IPS-20b (cell line): Measurements from ENCODE around the gene ZDHHC16.
"Not testable (repeated sequence)": the region's sequence is repeated elsewhere in the genome, so short reads cannot be mapped to it uniquely, and the experiment has no call there.

Experiments
- H3K27ac ChIP-seq: one replicate; pipeline ENCODE4 v1.5.1; 2013; ENCODE audit warnings: low read length
- H3K27me3 ChIP-seq: 2 replicates; pipeline ENCODE4 v1.6.1; 2013; ENCODE audit warnings: mild to moderate bottlenecking, low read length, inconsistent platforms; ENCODE audit not compliant: insufficient read depth
- H3K36me3 ChIP-seq: 2 replicates; pipeline ENCODE4 v1.6.1; 2013; ENCODE audit warnings: low read depth, mild to moderate bottlenecking, inconsistent platforms, low read length, moderate library complexity; ENCODE audit not compliant: insufficient read depth
- H3K4me1 ChIP-seq: 2 replicates; pipeline ENCODE4 v1.6.1; 2013; ENCODE audit warnings: mild to moderate bottlenecking, control low read depth, inconsistent platforms, low read length, moderate library complexity; ENCODE audit not compliant: insufficient read depth
- H3K4me3 ChIP-seq: 2 replicates; pipeline ENCODE4 v1.5.1; 2013; ENCODE audit warnings: mild to moderate bottlenecking, low read length, inconsistent platforms
- H3K9ac ChIP-seq: 2 replicates; pipeline ENCODE4 v1.6.1; 2013; ENCODE audit warnings: low read depth, mild to moderate bottlenecking, inconsistent platforms, low read length, moderate library complexity
- H3K9me3 ChIP-seq: 2 replicates; pipeline ENCODE4 v1.6.1; 2013; ENCODE audit warnings: mild to moderate bottlenecking, low read depth, low read length, inconsistent platforms; ENCODE audit not compliant: insufficient read depth

ZDHHC16 gene

GRCh38 chr10:97463363-97464132 is 17.6 kb downstream of the ZDHHC16 start:
- no peak overlapping the region for H3K4me3 ChIP-seq
- H3K9ac ChIP-seq: no peak overlapping the region
- H3K27ac ChIP-seq: no peak overlapping the region
- peaks cover 99% of the 10 kb centered on the region for H3K36me3 ChIP-seq
- no peaks in the 10 kb centered on the region for H3K4me1 ChIP-seq
- H3K27me3 ChIP-seq: no peaks in the 10 kb centered on the region
- H3K9me3 ChIP-seq: no peaks in the 10 kb centered on the region

- Histone ChIP-seq H3K4me1 (no peaks in the 10 kb centered on the region; the same call in 1 of the 2 replicates), H3K9me3 (no peaks in the 10 kb centered on the region), H3K27me3 (no peaks in the 10 kb centered on the region), H3K36me3 (peaks cover 99% of the 10 kb centered on the region), H3K4me3 (no peak overlapping the region), H3K27ac (no peak overlapping the region), H3K9ac (no peak overlapping the region)
These were observed 18.3 kb downstream of the ZDHHC16 start for GRCh38 chr10:97464226-97464625.

DNA sequence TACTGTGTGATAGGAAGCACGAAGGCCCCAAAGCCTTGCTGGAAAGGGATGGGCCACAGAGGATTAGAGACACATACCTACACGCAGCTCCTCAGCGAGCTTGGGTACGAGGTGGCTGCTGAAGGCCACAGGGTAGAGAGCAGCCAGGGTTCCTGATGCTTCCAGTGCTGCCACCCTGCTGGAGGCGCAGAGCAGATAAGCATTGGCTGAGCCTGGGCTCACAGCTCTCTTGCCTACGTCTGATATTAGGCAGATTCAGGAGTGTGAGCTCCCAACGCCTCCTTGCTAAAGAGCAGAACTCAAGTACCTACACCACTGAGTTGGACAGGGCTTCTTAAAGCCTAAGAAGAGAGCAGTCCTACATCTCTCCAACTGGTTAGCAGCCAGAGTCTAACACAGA is 20.0 kb downstream of the ZDHHC16 start:
- no peaks in the 10 kb centered on the region for H3K27me3 ChIP-seq
- no peak overlapping the region for H3K4me3 ChIP-seq
- peaks cover 99% of the 10 kb centered on the region for H3K36me3 ChIP-seq
- no peaks in the 10 kb centered on the region; the same call in 1 of the 2 replicates for H3K4me1 ChIP-seq
- H3K9me3 ChIP-seq: no peaks in the 10 kb centered on the region
- H3K27ac ChIP-seq: no peak overlapping the region
- no peak overlapping the region for H3K9ac ChIP-seq

GRCh38 chr10:97466755-97467154 is 20.8 kb downstream of the ZDHHC16 start:
- no peak overlapping the region for H3K27ac ChIP-seq
- no peak overlapping the region for H3K9ac ChIP-seq
- H3K4me1 ChIP-seq: no peaks in the 10 kb centered on the region; the same call in 1 of the 2 replicates
- H3K4me3 ChIP-seq: no peak overlapping the region
- H3K27me3 ChIP-seq: no peaks in the 10 kb centered on the region
- no peaks in the 10 kb centered on the region for H3K9me3 ChIP-seq
- H3K36me3 ChIP-seq: peaks cover 99% of the 10 kb centered on the region

DNA sequence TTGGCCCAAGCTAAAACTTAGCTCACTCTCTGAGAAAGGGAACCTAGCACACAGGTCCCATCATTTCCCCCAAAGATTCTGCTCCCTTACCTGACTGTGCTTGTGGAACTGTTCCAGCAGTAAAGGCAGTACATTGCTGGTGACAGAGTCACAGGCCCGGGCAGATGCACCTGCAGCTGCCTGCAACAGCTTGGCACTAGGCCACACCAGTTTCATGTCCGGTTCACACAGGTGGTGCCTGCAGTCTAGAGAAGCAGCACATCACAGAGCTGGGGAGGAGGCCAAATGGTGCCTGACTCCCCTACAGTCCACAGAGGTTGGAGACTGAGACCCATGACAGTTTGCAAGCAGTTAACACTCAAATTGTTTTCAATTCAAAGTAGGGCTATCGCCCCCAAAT is 22.2 kb downstream of the ZDHHC16 start:
- Histone ChIP-seq H3K4me3 (no peak overlapping the region), H3K4me1 (no peaks in the 10 kb centered on the region; the same call in 1 of the 2 replicates), H3K27me3 (no peaks in the 10 kb centered on the region), H3K9me3 (no peaks in the 10 kb centered on the region), H3K27ac (no peak overlapping the region), H3K9ac (no peak overlapping the region), H3K36me3 (peaks cover 97% of the 10 kb centered on the region)

GRCh38 chr10:97468781-97469180 is 22.8 kb downstream of the ZDHHC16 start:
- H3K27me3 ChIP-seq, H3K4me3 ChIP-seq, H3K9me3 ChIP-seq, H3K9ac ChIP-seq, H3K4me1 ChIP-seq, H3K27ac ChIP-seq: not testable (repeated sequence)
- peaks cover 98% of the 10 kb centered on the region for H3K36me3 ChIP-seq

- Histone ChIP-seq H3K4me3 (no peak overlapping the region), H3K27ac (no peak overlapping the region), H3K36me3 (peaks cover 93% of the 10 kb centered on the region), H3K9me3 (no peaks in the 10 kb centered on the region), H3K27me3 (no peaks in the 10 kb centered on the region), H3K4me1 (peaks cover 5% of the 10 kb centered on the region), H3K9ac (no peak overlapping the region)
These were observed 28.9 kb downstream of the ZDHHC16 start for GRCh38 chr10:97474918-97475317.

DNA sequence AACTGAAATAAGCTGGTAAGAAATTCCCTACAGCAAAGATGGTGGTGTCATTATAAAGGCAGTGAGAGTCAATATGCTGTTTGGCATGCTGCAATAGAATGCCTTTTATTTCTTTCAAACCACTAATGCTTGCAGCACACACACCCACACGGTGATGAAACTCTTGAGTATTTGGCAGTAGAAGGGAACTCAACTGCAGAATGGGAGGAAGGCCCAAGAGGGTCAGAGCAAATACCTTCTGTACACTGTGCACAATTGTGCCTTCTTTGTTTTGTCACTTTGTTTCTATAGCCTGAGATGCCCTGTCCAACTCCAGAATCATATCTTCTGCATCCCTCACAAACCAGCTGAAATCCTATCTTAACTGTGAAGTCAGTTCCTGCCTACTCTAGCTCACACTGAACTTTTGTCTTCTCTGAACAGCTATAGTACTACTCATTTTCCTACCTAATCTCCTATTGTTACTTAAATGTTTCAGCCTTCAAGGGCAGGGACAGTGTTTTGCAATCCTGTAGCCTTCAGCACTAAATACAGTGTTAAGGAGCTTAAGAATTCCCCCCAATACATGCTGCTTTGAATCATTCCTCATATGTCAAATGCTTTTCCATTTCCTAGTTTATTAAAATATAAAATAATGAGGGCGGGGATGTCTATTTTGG is 30.1 kb downstream of the ZDHHC16 start:
- Histone ChIP-seq H3K4me3 (no peak overlapping the region), H3K9me3 (no peaks in the 10 kb centered on the region), H3K9ac (no peak overlapping the region), H3K36me3 (peaks cover 90% of the 10 kb centered on the region), H3K27me3 (no peaks in the 10 kb centered on the region), H3K27ac (no peak overlapping the region), H3K4me1 (peaks cover 13% of the 10 kb centered on the region)

DNA sequence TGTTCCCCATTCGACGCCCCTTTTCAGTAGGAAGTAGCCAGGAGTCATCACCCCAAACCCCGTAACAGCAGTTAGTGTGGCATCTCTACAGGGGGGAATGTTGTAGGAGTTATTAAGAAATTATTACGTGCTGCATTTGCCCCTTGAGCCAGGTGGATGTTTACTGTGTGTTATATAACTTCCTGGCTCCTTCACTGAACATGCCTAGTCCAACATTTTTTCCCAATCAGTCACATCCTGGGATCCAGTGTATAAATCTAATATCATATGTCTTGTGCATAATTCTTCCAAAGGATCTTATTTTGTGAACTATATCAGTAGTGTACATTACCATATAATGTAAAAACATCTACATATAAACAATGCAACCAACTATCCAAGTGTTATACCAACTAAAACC is 33.4 kb downstream of the ZDHHC16 start:
- peak overlapping the region; percentile 73 for H3K27ac ChIP-seq
- H3K9me3 ChIP-seq, H3K27me3 ChIP-seq: not testable (repeated sequence)
- H3K9ac ChIP-seq: peak overlapping the region; percentile 68; the same call in 1 of the 2 replicates
- H3K36me3 ChIP-seq: peaks cover 70% of the 10 kb centered on the region
- peak overlapping the region; percentile 18; the same call in 1 of the 2 replicates for H3K4me3 ChIP-seq
- H3K4me1 ChIP-seq: peaks cover 15% of the 10 kb centered on the region

- Histone ChIP-seq H3K9me3 (no peaks in the 10 kb centered on the region), H3K4me3 (no peak overlapping the region), H3K9ac (peak overlapping the region; percentile 70; the same call in 1 of the 2 replicates), H3K4me1 (peaks cover 15% of the 10 kb centered on the region), H3K36me3 (peaks cover 65% of the 10 kb centered on the region), H3K27ac (peak overlapping the region; percentile 41), H3K27me3 (no peaks in the 10 kb centered on the region)
These were observed 34.0 kb downstream of the ZDHHC16 start for GRCh38 chr10:97479939-97480338.

DNA sequence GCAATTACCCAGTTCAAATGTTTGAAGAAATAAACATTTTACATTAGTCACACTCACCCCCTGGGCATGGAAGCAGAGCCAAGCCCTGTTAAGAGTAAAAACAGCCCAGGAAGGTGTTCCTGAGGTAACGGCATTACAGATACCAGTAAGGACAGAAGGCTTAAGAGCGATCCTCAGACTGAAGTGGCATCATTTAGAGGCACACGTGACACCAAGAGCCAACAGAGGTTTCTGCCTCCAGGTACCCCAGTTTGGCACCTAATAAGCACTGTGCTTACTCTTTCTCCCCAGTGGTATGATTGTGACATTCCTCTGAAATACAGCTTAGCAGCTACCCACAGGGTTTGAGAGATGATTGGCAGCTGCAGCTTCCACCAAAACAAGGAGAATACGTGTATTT is 35.1 kb downstream of the ZDHHC16 start:
- no peaks in the 10 kb centered on the region for H3K27me3 ChIP-seq
- H3K9ac ChIP-seq: peak overlapping the region; percentile 70; the same call in 1 of the 2 replicates
- no peaks in the 10 kb centered on the region for H3K9me3 ChIP-seq
- H3K4me3 ChIP-seq: no peak overlapping the region
- H3K4me1 ChIP-seq: peaks cover 15% of the 10 kb centered on the region
- H3K36me3 ChIP-seq: peaks cover 54% of the 10 kb centered on the region
- H3K27ac ChIP-seq: no peak overlapping the region

DNA sequence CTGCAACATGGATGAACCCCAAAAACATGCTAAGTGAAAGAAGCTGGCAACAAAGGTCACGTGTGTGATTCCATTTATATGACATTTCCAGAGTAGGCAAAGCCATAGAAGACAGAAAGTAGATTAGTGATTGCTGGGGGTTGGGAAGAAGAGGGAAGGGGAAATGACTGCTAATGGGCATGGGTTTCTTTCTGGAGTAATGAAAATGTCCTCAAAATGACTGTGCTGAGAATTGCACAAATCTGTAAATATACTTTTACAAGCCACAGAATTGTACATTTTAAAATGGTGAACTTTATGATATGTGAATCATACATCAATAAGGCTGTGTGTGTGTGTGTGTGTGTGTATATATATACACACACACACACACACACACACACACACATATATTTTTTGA is 36.4 kb downstream of the ZDHHC16 start:
- Histone ChIP-seq H3K4me1 (peaks cover 15% of the 10 kb centered on the region), H3K4me3 (no peak overlapping the region), H3K9ac (no peak overlapping the region), H3K27me3 (no peaks in the 10 kb centered on the region), H3K9me3 (no peaks in the 10 kb centered on the region), H3K27ac (no peak overlapping the region), H3K36me3 (peaks cover 41% of the 10 kb centered on the region)
